RKO (cell line): Measurements from ENCODE around the gene ARHGAP45.
"Not testable (repeated sequence)": the region's sequence is repeated elsewhere in the genome, so short reads cannot be mapped to it uniquely, and the experiment has no call there.

ENCODE experiments used
- DNase-seq: peaks from one replicate; pipeline ENCODE4 v3.0.0-alpha.2; 2016; ENCODE audit warnings: low spot score

ARHGAP45 gene

DNA sequence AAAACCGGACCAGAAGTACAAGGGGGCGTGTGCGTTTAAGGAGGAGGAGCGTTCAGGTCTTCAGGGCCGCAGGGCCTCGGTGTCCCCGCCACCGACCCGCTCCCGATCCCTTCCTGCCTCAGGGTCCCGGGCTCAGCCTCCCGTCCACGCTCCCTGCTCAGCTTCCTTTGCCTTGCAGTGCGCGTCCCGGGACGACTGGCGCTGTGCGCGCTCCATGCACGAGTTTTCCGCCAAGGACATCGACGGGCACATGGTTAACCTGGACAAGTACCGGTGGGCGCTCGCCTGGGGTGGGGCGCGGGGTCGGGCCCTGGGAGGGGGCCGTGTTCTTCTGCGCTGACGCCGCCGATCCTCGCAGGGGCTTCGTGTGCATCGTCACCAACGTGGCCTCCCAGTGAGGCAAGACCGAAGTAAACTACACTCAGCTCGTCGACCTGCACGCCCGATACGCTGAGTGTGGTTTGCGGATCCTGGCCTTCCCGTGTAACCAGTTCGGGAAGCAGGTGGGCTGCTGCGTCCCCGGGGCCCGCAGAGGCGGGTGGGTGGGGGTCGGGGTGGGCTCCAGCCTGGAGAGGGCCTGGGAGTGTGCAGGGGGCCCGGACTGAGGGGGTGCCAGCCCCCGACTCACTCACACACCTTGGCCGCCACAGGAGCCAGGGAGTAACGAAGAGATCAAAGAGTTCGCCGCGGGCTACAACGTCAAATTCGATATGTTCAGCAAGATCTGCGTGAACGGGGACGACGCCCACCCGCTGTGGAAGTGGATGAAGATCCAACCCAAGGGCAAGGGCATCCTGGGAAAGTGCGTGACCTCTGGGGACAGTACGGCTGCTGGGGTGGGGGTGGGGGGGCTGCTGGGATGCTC lies 38.3 kb downstream of the ARHGAP45 start:
- peak; percentile 63 for DNase-seq

DNA sequence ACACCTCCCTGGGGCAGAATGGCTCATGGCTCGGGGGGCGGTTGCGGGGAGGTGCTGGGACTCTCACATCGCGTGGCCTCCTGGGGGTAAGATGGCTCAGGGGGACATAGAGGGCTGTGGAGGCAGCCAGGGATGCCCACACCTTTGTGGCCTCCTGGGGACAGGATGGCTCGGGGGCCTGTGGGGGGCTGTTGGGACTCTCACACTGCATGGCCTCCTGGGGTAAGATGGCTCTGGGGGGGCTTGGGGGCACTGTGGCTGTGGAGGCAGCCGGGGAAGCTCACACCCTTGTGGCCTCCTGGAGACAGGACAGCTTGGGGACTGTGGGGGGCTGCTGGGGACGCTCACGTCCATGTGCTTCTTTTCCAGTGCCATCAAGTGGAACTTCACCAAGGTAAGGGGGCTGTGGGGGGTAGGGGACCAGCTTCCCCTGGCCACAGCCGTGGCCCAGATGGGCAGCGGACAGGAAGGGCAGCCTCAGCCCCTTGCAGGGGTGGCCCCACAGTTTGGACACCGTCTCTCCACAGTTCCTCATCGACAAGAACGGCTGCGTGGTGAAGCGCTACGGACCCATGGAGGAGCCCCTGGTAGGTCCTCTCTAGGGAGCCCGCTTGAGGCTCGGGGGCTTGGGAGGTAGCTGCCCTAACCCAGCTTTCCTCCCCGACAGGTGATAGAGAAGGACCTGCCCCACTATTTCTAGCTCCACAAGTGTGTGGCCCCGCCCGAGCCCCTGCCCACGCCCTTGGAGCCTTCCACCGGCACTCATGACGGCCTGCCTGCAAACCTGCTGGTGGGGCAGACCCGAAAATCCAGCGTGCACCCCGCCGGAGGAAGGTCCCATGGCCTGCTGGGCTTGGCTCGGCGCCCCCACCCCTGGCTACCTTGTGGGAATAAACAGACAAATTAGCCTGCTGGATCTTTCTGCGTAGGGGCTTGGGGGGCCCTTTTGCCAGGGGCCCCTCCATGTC lies 39.2 kb downstream of the ARHGAP45 start:
- DNase-seq = no peak

DNA sequence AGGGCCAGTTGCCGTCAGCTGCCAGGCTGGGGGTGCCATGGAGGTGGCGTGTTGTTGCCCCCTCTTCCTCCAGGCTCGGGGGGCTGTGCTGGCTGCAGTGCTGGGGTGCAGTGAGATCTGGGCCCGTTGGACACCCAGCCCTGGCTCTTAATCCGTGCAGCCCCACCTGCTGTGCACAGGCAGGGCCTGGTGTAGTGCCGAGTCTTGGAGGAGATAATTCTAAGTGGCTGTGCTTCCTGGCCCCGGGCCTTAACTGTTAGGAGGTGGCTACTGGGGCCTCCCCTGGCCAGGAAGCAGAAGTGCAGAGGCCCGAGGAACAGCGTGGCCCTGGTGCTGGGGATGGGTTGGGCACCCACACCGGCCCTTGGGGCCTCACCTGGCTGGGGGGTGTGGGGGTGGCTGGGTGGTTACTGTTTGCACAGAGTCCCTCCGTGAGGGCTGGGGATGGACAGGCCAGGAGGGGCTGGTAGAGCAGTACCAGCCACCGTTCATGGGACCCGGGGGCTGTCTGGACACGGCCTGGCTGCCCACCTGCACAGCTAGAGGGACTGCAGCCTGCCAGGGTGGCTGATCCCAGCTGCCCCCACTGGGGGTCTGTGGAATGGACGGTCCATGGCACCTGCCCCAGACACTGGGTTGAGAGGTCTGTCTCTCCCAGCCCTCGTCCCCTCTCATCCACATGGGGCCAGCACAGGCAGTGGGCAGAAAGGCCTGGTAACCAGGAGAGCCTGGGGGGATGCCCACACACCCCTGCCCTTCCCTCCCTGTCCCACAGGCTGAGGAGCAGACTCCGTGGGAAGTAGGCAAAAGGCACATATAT lies 40.1 kb downstream of the ARHGAP45 start:
- DNase-seq = peak; percentile 79

DNA sequence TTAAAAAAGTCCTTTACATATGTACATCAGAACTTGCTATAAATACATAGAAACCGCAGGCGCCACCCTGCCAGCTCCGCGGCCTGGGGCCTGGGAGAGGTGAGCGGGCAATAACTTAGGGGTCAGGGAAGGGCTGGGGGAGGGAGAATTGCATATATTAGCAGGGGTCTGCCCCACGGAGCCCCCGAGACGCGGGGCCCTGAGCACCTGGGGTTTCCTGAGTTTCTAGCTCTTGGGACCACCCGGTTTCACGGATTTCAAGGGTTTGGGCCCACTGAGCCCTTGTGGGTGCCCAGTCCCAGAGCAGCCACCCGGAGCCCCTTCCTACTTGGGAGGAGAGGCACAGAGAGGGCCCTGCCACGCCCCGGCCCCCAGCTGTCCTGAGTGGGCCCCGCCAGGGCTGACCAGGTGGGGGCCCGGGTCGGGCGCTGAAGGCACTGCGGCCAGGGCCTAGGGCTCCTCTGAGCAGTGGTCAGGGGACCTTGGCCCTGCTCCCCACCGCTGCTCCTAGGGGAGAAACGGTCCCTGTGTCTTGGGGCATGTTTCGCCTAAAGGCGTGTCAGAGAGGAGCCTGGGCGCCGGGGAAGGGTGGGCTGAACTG lies 40.8 kb downstream of the ARHGAP45 start:
- DNase-seq = no peak

DNA sequence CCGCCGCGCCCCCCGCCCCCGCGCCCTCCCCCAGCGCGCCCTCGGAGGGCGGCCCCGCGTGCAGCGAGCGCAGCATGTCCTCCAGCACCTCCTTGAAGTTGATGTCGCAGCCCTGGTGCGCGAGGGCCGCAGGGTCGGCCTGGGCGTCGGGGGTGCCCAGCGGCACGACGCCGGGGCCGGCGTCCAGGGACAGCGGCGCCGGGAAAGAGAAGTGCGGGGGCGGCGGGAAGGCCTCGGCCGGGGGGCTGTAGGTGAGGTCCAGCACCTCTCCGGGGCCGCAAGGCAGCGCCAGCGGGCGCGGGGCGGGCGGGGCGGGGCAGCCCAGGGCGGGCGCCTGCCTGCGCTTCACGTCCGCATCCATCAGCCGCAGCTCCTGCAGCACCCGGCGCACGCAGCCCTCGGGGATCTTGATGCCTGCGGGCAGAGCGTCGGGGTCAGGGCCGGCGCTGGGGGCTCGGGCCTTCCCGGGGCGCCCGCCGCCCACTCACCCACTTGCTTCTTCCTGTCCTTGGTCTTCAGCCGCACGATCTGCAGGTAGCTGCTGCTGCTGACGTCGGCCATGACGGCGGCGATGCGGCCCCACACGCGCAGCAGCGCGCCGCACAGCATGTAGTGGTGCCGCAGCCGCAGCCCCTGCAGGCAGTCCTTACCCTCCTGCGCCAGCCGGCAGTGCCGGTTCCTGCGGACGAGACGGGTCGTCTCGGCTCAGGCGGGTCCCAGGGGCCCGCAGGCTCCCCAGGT lies 41.5 kb downstream of the ARHGAP45 start:
- DNase-seq = no peak

DNA sequence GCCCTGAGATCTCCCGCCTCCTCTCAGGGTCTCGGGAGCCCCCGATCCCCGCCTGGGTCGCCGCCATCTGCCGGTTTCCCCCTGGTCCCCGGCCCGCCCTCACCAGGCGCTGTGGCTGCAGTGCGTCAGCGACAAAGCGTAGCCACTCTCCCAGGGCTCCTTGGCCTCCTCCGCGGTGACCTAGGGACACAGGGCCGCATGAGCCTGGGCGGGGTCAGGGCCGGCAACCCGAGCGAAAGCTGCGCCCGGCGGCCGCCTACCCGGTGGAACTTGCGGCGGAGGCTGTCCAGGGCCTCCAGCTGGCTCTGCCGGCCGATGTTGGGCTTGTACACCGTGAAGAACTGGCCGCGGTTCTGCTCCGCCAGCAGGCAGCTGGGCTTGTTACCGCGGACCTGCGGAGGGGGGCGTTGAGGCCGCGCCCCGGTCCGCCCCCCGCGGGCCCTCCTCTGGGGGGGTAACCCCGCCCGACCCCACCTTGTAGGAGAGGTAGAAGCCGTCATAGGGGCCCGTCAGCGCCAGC lies 42.1 kb downstream of the ARHGAP45 start:
- no peak for DNase-seq

DNA sequence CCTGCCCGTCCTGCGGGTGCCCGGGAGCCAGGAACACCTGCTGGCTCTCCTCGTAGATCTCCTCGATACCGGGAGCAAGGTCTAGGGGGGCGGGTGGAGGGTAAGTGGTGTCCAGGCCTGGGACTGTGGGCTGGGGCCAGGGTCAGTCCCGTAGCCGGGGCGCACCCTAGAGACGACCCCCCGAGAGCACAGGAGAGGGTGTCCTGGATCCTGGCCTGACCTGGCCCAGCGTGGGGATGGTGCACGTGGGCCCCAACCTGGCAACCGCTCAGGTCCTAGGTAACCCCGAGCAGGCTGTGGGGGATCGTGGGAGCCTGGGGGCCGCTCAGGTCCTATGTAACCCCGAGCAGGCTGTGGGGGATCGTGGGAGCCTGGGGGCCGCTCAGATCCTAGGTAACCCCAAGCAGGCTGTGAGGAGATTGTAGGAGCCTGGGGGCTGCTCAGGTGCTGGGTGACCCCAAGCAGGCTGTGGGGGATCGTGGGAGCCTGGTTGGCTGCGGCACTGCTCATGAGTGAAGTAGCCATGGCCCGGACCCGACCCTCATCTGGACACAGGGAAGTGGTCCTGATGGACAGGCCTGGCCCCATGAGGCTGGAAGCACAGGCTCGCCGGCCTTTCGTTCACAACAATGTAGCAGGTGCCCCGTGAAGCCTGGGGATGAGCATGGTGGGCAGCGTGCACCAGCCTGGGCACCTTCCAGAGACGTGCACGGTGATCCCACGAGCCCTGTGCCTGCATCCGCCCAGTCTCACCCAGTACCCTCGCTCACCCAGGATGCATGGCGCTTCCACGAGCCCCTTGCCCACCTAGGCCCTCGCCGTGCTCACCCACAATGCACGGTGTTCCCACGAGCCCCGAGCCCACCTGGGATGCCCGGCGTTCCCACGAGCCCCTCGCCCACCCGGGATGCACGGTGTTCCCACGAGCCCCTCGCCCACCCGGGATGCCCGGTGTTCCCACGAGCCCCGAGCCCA lies 43.0 kb downstream of the ARHGAP45 start:
- no peak for DNase-seq

DNA sequence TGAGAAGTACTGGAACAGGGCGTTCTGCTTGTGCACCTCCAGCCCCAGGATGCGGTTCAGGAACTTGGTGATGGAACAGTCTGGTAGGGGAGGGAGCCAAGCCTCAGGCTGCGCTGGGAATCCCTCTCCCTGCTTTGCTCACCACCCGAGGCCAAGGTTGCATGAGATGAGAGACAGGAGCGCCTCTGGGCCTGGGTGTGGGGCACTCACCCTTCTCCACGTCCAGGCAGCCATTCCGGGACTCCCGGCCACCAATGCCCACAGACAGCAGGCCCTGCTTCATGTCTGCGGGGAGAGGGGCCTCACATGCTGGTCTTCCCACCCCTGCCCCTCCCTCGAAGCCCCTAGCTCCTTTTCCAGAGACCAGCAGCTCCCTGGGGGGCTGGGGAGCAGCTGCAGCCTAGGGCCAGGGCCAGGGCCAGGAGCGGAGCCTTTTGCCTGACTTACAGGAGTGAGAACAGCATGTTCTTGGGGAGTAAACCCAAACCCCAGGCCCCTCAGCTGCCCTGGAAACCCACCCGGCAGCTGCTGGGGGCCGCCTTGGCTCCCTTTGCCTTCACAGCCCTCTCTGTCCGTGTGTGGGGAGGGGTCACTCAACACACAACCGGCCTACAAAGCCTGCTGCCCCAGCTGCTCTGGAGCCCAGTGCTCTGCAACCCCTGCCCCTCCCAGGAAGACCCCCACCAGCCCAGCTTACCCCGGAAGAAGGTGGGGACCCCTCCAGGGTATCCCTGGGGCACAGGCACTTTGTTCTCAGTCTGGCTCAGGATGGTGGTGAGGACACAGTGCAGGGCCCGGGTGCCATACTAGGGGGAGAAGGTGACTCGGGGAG lies 44.1 kb downstream of the ARHGAP45 start:
- DNase-seq = peak; percentile 34

DNA sequence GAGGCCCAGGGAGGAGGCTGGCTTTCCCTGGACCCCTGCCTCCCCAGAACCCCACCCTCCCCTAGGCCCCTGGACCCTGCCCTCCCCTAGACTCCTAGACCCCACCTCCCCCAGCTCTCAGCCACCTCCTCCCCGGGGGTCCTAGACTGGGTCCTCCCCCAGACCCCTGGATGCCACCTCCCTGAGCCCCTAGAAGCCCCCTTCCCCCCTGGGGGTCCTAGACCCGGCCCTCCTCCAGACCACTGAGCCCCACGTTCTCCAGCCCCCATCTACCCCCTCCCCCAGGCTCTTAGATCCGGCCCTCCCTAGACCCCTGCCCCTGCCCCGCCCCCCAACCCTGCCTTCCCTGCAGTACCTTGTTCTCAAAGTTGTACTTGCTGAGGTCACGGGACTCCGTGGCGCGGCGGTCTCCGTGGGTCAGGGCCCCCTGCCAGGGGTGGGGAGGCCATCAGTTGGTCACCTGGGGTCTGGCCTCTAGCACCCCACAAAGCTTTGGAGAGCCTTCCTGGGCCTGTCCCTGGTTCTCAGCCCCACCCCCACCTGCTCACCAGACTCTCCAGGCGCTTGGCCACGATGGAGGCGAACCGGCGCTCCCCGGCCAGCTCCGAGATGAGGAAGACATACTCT lies 44.8 kb downstream of the ARHGAP45 start:
- no peak for DNase-seq

DNA sequence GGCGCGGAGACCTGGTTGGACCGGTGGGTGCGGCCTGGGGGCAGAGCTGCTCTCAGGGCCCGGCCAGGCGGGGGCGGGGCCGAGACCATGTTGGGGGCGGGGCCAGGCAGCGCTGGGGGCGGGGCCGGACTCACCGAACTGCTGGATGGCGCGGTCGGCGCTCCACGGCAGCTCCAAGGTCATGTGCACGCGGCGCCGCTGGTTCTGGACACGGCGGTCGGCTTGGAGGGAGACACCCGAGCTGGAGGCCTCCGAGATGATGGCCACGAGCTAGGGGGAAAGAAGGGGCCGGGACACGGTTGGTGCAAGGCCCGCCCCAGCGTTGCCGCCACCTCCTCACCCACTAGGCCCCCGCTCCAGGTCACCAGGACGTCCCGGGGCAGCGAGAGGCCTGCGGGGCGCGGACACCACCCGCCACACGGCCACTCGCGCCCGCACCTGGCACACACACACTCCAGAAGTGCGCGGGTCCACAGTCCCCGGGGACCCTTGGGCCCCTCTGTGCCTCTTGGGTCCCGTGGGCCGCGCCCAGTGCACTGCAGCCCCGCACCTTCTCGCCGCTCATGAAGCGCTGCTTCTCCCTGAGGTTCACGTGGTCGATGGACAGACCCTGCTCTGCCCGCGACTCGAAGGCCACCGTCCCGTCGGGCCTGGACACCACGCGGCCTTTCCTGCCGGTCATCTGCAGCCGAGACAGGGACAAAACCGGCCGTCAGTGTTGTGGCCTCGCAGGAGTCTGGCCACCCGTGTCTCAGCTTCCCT lies 45.5 kb downstream of the ARHGAP45 start:
- no peak for DNase-seq

DNA sequence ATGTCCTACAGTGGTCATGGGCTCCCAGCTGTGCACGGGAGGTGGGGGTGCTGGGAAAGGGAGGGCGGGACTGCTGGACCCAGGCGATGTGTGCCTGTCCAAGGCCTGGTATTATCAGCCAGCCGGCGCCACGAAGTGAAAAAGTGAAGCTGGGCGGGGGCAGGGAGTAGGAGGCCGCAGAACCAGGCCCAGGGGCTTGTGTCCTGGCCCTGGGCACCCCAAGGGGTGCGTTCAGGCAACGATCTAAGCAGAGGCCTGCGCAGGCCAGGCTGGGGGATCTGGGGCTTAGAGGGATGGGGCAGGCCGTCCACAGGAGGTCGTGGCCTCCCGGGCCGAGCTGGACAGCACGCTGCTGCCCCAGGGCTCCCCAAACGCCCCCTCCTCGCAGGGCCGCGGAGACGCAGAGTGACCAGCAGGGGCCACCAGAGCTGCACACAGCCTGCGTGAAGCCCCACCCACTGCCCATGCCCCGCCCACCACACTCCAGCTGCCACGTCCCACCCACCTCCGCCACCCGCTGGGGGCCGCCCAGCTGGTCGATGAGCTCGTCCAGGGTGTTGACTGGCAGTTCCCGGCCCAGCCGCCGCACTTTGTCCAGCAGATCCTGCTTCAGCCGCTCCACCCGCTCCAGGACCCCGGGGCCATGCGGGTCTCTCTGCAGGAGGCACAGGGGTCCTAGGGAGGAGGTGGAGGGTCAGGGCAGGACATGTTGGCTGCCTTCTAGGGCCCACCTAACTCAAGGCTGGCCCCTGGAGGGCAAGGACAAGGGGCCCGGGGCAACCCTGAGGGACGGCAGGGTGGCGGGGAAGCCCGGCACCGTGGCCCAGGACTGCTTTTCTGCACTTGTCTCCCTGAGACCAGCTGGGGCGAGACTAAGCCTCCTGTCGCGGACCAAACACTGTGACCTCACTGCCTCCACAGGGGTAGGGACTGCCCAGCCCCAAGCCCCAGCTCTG lies 46.3 kb downstream of the ARHGAP45 start:
- peak; percentile 92 for DNase-seq

DNA sequence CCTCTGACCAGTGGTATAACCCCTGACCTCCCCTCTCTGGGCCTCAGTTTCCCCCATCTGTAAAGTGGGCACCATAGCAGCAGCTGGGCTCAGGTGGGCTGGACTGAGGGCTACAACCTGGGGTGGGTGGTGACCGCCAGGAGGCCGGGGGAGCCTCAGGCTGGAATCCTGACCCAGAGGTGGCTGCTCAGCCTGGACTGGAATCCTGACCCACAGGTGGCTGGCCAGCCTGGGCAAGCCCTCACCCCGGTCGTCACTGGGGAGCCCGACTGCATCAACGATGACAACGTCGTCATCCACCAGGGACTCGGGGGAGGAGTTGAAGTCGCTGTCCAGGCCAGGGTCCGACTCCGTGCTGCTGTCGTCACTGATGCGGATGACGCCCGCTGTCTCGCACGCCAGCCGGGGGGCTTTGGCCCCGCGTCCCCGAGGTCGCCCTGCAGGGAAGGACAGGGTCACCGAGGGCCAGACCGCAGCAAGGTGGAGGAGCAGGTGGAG lies 47.1 kb downstream of the ARHGAP45 start:
- no peak for DNase-seq

DNA sequence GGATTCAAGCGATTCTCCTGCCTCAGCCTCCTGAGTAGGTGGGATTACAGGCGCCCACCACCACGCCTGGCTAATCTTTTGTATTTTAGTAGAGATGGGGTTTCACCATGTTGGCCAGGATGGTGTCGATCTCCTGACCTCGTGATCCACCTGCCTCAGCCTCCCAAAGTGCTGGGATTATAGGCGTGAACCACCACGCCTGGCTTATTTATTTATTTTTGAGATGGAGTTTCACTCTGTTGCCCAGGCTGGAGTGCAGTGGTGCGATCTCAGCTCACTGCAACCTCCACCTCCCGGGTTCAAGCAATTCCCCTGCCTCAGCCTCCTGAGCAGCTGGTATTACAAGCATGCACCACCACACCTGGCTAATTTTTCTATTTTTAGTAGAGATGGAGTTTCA lies 47.8 kb downstream of the ARHGAP45 start:
- not testable (repeated sequence) for DNase-seq

DNA sequence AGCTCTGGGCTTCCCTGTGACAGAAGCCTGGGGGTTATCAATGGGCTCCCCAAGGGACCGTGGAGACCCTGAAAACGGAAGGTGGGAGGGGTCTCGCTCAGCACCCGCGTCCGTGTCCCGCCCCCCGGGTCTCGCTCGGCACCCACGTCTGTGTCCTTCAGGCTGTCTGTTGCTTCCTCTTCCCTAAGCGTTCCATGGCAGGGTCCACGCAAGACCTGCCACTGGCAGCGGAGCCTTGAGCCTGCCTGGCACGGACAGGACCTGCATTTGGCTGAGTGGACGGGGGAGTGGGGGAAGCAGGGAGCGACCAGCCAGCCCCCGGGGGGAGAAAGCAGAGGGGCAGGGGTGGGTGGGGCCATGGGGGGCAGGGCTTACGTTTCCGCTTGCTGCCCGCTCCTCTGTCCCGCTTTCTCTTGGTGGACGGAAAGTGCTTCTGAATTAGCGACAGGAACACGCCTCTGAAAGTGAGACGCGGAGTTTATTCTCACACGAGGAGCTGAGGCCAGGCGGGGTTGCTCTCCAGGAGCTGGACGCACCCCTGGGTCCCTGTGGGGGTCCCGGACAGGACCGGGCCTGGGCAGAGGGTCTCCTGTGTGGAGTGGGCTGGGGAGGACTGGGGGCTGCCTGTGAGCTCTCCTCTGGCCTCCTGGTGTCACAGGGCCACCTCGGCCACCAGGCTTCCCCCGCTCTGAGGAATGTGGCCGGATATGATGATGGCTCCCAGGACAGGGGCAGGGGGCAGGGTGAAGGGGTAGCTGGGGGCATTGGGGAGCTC lies 48.9 kb downstream of the ARHGAP45 start:
- DNase-seq = no peak
